ENCODE measurements around the gene PDE4D.

PDE4D gene

DNA sequence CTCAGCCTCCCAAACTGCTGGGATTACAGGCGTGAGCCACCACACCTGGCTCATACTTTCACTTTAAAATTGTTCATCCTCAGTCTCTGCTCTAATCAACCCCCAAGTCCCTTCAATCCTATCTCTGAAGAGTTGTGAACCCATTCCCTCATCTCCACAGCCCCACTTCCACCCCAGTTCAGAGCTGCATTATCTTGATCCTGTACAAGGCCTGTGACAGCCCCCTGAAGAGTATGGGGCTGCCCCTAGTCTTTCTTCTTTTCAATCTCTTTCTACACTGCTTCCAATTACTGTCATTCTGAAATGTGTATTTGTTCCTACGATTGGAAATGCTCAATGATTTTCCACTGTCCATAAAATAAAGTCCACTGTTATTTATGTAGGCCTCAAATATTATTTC lies 722.4 kb downstream of the PDE4D start:
- TF ChIP-seq SPI1 (IDR thresholded peaks at IDR 0.05; ENCODE audit: borderline replicate concordance, low read depth) (no peak), POLR2AphosphoS5 (IDR thresholded peaks at IDR 0.05; ENCODE audit: low read depth) (no peak), GABPA (IDR thresholded peaks at IDR 0.05; ENCODE audit: low read depth) (no peak)
- TF ChIP-seq, protein P1, sequence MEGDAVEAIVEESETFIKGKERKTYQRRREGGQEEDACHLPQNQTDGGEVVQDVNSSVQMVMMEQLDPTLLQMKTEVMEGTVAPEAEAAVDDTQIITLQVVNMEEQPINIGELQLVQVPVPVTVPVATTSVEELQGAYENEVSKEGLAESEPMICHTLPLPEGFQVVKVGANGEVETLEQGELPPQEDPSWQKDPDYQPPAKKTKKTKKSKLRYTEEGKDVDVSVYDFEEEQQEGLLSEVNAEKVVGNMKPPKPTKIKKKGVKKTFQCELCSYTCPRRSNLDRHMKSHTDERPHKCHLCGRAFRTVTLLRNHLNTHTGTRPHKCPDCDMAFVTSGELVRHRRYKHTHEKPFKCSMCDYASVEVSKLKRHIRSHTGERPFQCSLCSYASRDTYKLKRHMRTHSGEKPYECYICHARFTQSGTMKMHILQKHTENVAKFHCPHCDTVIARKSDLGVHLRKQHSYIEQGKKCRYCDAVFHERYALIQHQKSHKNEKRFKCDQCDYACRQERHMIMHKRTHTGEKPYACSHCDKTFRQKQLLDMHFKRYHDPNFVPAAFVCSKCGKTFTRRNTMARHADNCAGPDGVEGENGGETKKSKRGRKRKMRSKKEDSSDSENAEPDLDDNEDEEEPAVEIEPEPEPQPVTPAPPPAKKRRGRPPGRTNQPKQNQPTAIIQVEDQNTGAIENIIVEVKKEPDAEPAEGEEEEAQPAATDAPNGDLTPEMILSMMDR (IDR thresholded peaks at IDR 0.05; ENCODE audit: insufficient read depth, low read length): no peak
- TF ChIP-seq, protein P2, sequence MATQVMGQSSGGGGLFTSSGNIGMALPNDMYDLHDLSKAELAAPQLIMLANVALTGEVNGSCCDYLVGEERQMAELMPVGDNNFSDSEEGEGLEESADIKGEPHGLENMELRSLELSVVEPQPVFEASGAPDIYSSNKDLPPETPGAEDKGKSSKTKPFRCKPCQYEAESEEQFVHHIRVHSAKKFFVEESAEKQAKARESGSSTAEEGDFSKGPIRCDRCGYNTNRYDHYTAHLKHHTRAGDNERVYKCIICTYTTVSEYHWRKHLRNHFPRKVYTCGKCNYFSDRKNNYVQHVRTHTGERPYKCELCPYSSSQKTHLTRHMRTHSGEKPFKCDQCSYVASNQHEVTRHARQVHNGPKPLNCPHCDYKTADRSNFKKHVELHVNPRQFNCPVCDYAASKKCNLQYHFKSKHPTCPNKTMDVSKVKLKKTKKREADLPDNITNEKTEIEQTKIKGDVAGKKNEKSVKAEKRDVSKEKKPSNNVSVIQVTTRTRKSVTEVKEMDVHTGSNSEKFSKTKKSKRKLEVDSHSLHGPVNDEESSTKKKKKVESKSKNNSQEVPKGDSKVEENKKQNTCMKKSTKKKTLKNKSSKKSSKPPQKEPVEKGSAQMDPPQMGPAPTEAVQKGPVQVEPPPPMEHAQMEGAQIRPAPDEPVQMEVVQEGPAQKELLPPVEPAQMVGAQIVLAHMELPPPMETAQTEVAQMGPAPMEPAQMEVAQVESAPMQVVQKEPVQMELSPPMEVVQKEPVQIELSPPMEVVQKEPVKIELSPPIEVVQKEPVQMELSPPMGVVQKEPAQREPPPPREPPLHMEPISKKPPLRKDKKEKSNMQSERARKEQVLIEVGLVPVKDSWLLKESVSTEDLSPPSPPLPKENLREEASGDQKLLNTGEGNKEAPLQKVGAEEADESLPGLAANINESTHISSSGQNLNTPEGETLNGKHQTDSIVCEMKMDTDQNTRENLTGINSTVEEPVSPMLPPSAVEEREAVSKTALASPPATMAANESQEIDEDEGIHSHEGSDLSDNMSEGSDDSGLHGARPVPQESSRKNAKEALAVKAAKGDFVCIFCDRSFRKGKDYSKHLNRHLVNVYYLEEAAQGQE (IDR thresholded peaks at IDR 0.05; ENCODE audit: insufficient replicate concordance, low read depth): no peak
- no peak overlapping the region for H3K27ac ChIP-seq (replicated peaks)
- DNase-seq (ENCODE audit: low read depth in 1 of 2, low spot score in 1 of 2): no peak
- no peaks in the 10 kb centered on the region for H3K27me3 ChIP-seq (ENCODE audit: insufficient read depth, poor library complexity, severe bottlenecking)
- no peak overlapping the region for H3K4me3 ChIP-seq (replicated peaks; ENCODE audit: insufficient read depth, low read length)

DNA sequence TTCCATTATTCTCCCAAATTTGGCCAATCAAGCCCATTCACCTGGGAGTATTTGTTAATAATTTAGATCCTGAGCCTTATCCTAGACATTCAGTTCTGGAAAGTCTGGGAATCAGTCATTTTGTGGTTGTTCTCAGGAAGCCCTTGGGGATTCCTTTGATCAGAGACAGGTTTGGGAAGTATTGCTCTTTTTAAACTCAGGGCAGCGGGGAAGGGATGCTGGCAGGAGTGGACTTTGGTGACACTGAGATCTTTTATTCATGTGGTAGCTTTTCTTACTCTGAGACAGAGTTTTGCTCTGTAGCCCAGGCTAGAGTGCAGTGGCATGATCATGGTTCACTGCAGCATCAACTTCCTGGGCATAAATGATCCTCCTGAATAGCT lies 723.8 kb downstream of the PDE4D start:
- no peak overlapping the region for H3K4me3 ChIP-seq (replicated peaks; ENCODE audit: insufficient read depth, low read length)
- H3K27ac ChIP-seq (replicated peaks): no peak overlapping the region
- H3K27me3 ChIP-seq (ENCODE audit: insufficient read depth, poor library complexity, severe bottlenecking): no peaks in the 10 kb centered on the region
- DNase-seq (ENCODE audit: low read depth in 1 of 2, low spot score in 1 of 2): no peak
- TF ChIP-seq POLR2AphosphoS5 (IDR thresholded peaks at IDR 0.05; ENCODE audit: low read depth) (no peak), GABPA (IDR thresholded peaks at IDR 0.05; ENCODE audit: low read depth) (no peak), SPI1 (IDR thresholded peaks at IDR 0.05; ENCODE audit: borderline replicate concordance, low read depth) (no peak)
- TF ChIP-seq, protein P2 (IDR thresholded peaks at IDR 0.05; ENCODE audit: insufficient replicate concordance, low read depth): no peak
- TF ChIP-seq, protein P1 (IDR thresholded peaks at IDR 0.05; ENCODE audit: insufficient read depth, low read length): no peak

DNA sequence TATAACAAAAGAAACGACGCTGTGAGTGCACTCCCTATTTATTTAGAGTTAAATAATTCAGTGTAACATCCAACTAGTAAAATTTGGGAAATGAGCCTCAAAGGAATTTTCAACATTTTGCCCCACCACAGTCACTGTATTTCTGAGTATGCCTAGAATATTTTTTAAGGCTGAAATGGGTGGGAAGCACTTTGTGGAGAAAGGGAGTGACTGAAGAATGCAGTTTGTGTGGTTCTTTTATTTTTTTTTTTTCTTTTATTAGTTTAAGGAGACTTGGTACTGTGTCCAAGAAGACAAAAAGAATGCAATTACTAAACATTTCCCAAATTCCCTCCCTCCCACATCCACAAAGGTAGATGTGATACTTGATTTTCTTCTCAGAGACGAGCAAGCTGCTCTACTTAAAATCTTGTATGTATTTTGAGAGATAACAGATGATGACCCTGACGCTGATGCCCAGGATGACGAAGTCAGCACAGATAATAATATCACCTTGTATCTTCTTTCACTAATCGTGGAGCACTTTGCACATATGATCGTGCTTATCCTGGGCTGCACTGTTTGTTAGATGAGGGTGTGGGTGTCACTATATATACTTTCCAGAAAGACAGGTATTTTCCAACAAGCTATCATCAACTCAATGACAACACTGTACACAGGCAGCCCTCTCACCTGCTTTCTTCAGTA lies 724.3 kb downstream of the PDE4D start:
- Histone ChIP-seq H3K27me3 (ENCODE audit: insufficient read depth, poor library complexity, severe bottlenecking) (no peaks in the 10 kb centered on the region), H3K27ac (replicated peaks) (no peak overlapping the region), H3K4me3 (replicated peaks; ENCODE audit: insufficient read depth, low read length) (no peak overlapping the region)
- DNase-seq (ENCODE audit: low read depth in 1 of 2, low spot score in 1 of 2): no peak
- TF ChIP-seq SPI1 (IDR thresholded peaks at IDR 0.05; ENCODE audit: borderline replicate concordance, low read depth) (no peak), POLR2AphosphoS5 (IDR thresholded peaks at IDR 0.05; ENCODE audit: low read depth) (no peak), GABPA (IDR thresholded peaks at IDR 0.05; ENCODE audit: low read depth) (no peak)
- TF ChIP-seq, protein P1 (IDR thresholded peaks at IDR 0.05; ENCODE audit: insufficient read depth, low read length): no peak
- TF ChIP-seq, protein P2 (IDR thresholded peaks at IDR 0.05; ENCODE audit: insufficient replicate concordance, low read depth): no peak
